H1 (cell line): ENCODE measurements around the gene GPR25. TPM values are rescaled to one million over a fixed set of nuclear protein-coding genes. Genes with fewer than 3 reads are reported as not detected.

ENCODE experiments used
- ATF3 ChIP-seq: IDR thresholded peaks from 2 replicates; pipeline ENCODE4 v1.6.1; 2011; ENCODE audit warnings: low read depth, mild to moderate bottlenecking, low read length; ENCODE audit not compliant: insufficient read depth
- CEBPB ChIP-seq: IDR thresholded peaks from 2 replicates; pipeline ENCODE4 v1.6.1; 2012; ENCODE audit warnings: low read depth, low read length
- CHD7 ChIP-seq: fragments of 300-600 bp; sonication (generic); IDR thresholded peaks from 2 replicates; pipeline ENCODE4 v1.7.1; 2012; ENCODE audit warnings: low read length, moderate library complexity, mild to moderate bottlenecking, inconsistent platforms; ENCODE audit not compliant: insufficient replicate concordance
- E2F6 ChIP-seq: IDR thresholded peaks from 2 replicates; pipeline ENCODE4 v1.6.1; 2012; ENCODE audit warnings: inconsistent platforms
- EZH2 ChIP-seq: fragments of 200-600 bp; sonication (generic); IDR thresholded peaks from 2 replicates; pipeline ENCODE4 v1.7.1; 2012; ENCODE audit warnings: low read depth, mild to moderate bottlenecking, moderate library complexity, low read length, inconsistent platforms; ENCODE audit not compliant: severe bottlenecking
- KDM5A ChIP-seq: fragments of 200-600 bp; IDR thresholded peaks from 2 replicates; pipeline ENCODE4 v1.7.1; 2012; ENCODE audit warnings: mild to moderate bottlenecking, low read length, inconsistent platforms, mixed read lengths
- NANOG ChIP-seq: IDR thresholded peaks from 2 replicates; pipeline ENCODE4 v1.6.1; 2011; ENCODE audit warnings: low read length, low read depth, mild to moderate bottlenecking, inconsistent platforms; ENCODE audit not compliant: insufficient read depth, poor library complexity, severe bottlenecking
- RNF2 ChIP-seq: fragments of 200-900, 300-1000 bp; sonication (generic); IDR thresholded peaks from 2 replicates; pipeline ENCODE4 v1.7.1; 2016; ENCODE audit warnings: borderline replicate concordance, low read depth, mild to moderate bottlenecking, antibody characterized with exemption, low read length; ENCODE audit not compliant: poor library complexity, severe bottlenecking; ENCODE audit errors: missing control alignments
- TAF7 ChIP-seq: optimal IDR thresholded peaks from 2 replicates; pipeline ENCODE3; 2011; ENCODE audit warnings: low read depth, mild to moderate bottlenecking, inconsistent platforms, low read length, moderate library complexity, borderline replicate concordance
- polyA plus RNA-seq, 7 experiments: library from polyadenylated mRNA; depleted of rRNA in 3 of 7; stranded (reverse) in 5 of 7; unstranded in 2 of 7; fragments of >200 nt in 5 of 7; fragments of 200-250 nt in 2 of 7; gene quantifications; 1 replicate in 5 of 7; 2 replicates in 1 of 7; 4 replicates in 1 of 7; pipeline versions ENCODE4 v1.2.1 to v1.2.3, GENCODE V29; 2011 to 2013; ENCODE audit warnings: missing spikeins in 2 of 7, mixed read lengths in 2 of 7
- total RNA-seq: library from RNA; stranded (reverse); fragmentation: NEBNext Ultra II Directional; extraction: Animal tissue kit (Norgen Biotek cat#: 25700); gene quantifications from 2 replicates; pipeline ENCODE4 v1.2.1, GENCODE V29; 2021

GPR25 gene
- total and polyA plus RNA-seq, 2 of the 8 experiments (the other 6 are each of a cell fraction or from before 2014, with no cell fraction given) = not detected

- TF ChIP-seq TAF7 (no peak), CHD7 (no peak), CEBPB (no peak), ATF3 (no peak), RNF2 (no peak), NANOG (no peak), KDM5A (no peak), EZH2 (no peak), E2F6 (no peak)
Measured at GRCh38 chr1:200887772-200888348, 15.1 kb downstream of the GPR25 start (continued).
